Naive B cell (primary cell): Measurements from ENCODE around the gene JMJD8. TPM values are rescaled to one million over a fixed set of nuclear protein-coding genes. Genes with fewer than 3 reads are reported as not detected.
A peak's percentile ranks its signal among the peaks of the same experiment; 100 is the strongest.

ENCODE experiments used
- ATAC-seq, 2 donors: fragments of 150-1000 bp; cut with Tn5 transposase; 2 replicates each; pipeline ENCODE4 v1.10.0; 2021; ENCODE audit warnings: low read depth in 2 of 2, mild to moderate bottlenecking in 2 of 2, moderate library complexity in 2 of 2
- DNase-seq: peaks from one replicate; pipeline ENCODE4 v3.0.0; 2022
- H3K27ac Mint-ChIP-seq, 6 donors: one replicate each; pipeline ENCODE4 v1.8.0; 2020 to 2022; ENCODE audit warnings: mild to moderate bottlenecking in 6 of 6, mixed read lengths in 6 of 6, moderate library complexity in 5 of 6, inconsistent platforms in 2 of 6
- H3K27me3 Mint-ChIP-seq, 3 donors: one replicate each; pipeline ENCODE4 v1.8.0; 2021 to 2022; ENCODE audit warnings: mixed read lengths in 3 of 3, mild to moderate bottlenecking in 1 of 3
- H3K36me3 Mint-ChIP-seq, 2 donors: one replicate each; pipeline ENCODE4 v1.8.0; 2020 to 2022; ENCODE audit warnings: mixed read lengths in 2 of 2, inconsistent platforms in 1 of 2, mild to moderate bottlenecking in 1 of 2
- H3K4me1 Mint-ChIP-seq, 3 donors: one replicate each; pipeline ENCODE4 v1.8.0; 2020 to 2022; ENCODE audit warnings: mixed read lengths in 3 of 3, inconsistent platforms in 1 of 3, mild to moderate bottlenecking in 1 of 3, moderate library complexity in 1 of 3
- H3K4me3 Mint-ChIP-seq, 8 donors: one replicate each; pipeline ENCODE4 v1.8.0; 2020 to 2022; ENCODE audit warnings: mild to moderate bottlenecking in 8 of 8, mixed read lengths in 8 of 8, moderate library complexity in 8 of 8, inconsistent platforms in 2 of 8
- H3K9me3 Mint-ChIP-seq, 7 donors: one replicate each; pipeline ENCODE4 v1.8.0; 2020 to 2022; ENCODE audit warnings: mixed read lengths in 7 of 7, mild to moderate bottlenecking in 5 of 7, inconsistent platforms in 2 of 7, moderate library complexity in 1 of 7
- polyA plus RNA-seq, 6 donors: library from polyadenylated mRNA; unstranded; fragments of 300-500 nt; fragmentation: Illumina TruSeq; gene quantifications; one replicate each; pipeline ENCODE4 v1.2.3, GENCODE V29; 2021; ENCODE audit warnings: low read depth in 6 of 6

The JMJD8 gene
- polyA plus RNA-seq, 6 donors from 2014 or later, result 38.1 to 62.6 (median 40.0) TPM

- DNase-seq (no peak), ATAC-seq (no peak)
- peak overlapping the region in 1 of 8 donors; percentile 30 for H3K4me3 Mint-ChIP-seq
- no peak overlapping the region for H3K27ac Mint-ChIP-seq
- peaks cover 9 to 29% (median 21%) of the 10 kb centered on the region in 3 donors for H3K4me1 Mint-ChIP-seq
- H3K36me3 Mint-ChIP-seq, result no peaks in the 10 kb centered on the region
- no peaks in the 10 kb centered on the region for H3K9me3 Mint-ChIP-seq
- peaks cover 0 to 18% (median 8%) of the 10 kb centered on the region in 3 donors for H3K27me3 Mint-ChIP-seq
These were observed 6.6 kb downstream of the JMJD8 start for GRCh38 chr16:677316-678190.

- Mint-ChIP-seq H3K4me1 (peaks cover 9 to 23% (median 18%) of the 10 kb centered on the region in 3 donors), H3K36me3 (no peaks in the 10 kb centered on the region), H3K9me3 (no peaks in the 10 kb centered on the region), H3K4me3 (no peak overlapping the region), H3K27ac (no peak overlapping the region), H3K27me3 (peaks cover 0 to 18% (median 8%) of the 10 kb centered on the region in 3 donors)
- ATAC-seq (no peak), DNase-seq (no peak)
These were observed 7.2 kb downstream of the JMJD8 start for GRCh38 chr16:676913-677312.

- Mint-ChIP-seq H3K4me3 (no peak overlapping the region), H3K36me3 (no peaks in the 10 kb centered on the region), H3K27me3 (peaks cover 0 to 18% (median 8%) of the 10 kb centered on the region in 3 donors), H3K27ac (no peak overlapping the region), H3K4me1 (peaks cover 9 to 19% (median 14%) of the 10 kb centered on the region in 3 donors), H3K9me3 (no peaks in the 10 kb centered on the region)
- ATAC-seq (no peak), DNase-seq (no peak)
These were observed 7.6 kb downstream of the JMJD8 start for GRCh38 chr16:676565-676902.

DNA sequence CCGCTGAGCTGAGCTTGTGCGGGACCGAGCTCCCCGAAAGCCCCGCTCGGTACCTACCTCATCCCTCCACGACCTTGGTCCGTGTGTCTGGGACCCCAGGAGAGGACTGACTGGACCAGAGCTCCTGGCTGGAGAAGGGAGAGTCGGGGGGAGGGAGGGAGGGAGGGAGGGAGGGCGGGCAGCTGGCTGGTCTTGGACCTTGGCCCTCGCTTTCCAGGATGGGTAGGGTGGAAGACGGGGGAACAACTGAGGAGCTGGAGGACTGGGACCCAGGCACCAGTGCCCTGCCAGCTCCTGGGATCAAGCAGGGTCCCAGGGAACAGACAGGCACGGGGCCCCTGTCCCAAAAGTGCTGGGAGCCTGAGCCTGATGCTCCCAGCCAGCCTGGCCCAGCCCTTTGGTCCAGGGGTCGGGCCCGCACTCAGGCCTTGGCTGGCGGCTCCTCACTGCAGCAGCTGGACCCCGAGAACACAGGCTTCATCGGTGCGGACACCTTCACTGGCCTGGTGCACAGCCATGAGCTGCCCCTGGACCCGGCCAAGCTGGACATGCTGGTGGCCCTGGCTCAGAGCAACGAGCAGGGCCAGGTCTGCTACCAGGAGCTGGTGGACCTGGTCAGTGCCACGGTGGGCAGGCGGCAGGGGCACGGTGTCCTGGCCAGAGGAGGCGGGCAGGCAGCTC lies 8.1 kb downstream of the JMJD8 start:
- no peak for DNase-seq
- no peak overlapping the region for H3K27ac Mint-ChIP-seq
- no peaks in the 10 kb centered on the region for H3K36me3 Mint-ChIP-seq
- H3K4me3 Mint-ChIP-seq, result no peak overlapping the region
- no peaks in the 10 kb centered on the region for H3K9me3 Mint-ChIP-seq
- H3K4me1 Mint-ChIP-seq, result peaks cover 9 to 14% (median 9%) of the 10 kb centered on the region in 3 donors
- ATAC-seq, result no peak
- H3K27me3 Mint-ChIP-seq, result peaks cover 0 to 18% (median 8%) of the 10 kb centered on the region in 3 donors

GRCh38 chr16:674968-675883 lies 8.9 kb downstream of the JMJD8 start, which contains the start of gene RHBDL1:
RHBDL1 (plus strand) TSS chr16:675671; CDS start chr16:675791, 120 bp downstream.
- DNase-seq (no peak), ATAC-seq (no peak)
- Mint-ChIP-seq H3K4me1 (peaks cover 8 to 11% (median 9%) of the 10 kb centered on the region in 3 donors), H3K9me3 (no peaks in the 10 kb centered on the region), H3K4me3 (peak within 1 kb of the TSS in 4 of 8 donors; percentile 15 to 63 (median 58)), H3K27ac (peak within 1 kb of the TSS in 1 of 6 donors; percentile 66), H3K27me3 (peaks cover 0 to 18% (median 8%) of the 10 kb centered on the region in 3 donors), H3K36me3 (no peaks in the 10 kb centered on the region)

GRCh38 chr16:674214-674881 lies 9.8 kb downstream of the JMJD8 start:
- peaks cover 0 to 18% (median 8%) of the 10 kb centered on the region in 3 donors for H3K27me3 Mint-ChIP-seq
- no peak overlapping the region for H3K4me3 Mint-ChIP-seq
- H3K36me3 Mint-ChIP-seq, result no peaks in the 10 kb centered on the region
- ATAC-seq, result no peak
- no peaks in the 10 kb centered on the region for H3K9me3 Mint-ChIP-seq
- no peak overlapping the region for H3K27ac Mint-ChIP-seq
- H3K4me1 Mint-ChIP-seq, result peaks cover 7 to 10% (median 8%) of the 10 kb centered on the region in 3 donors
- no peak for DNase-seq

DNA sequence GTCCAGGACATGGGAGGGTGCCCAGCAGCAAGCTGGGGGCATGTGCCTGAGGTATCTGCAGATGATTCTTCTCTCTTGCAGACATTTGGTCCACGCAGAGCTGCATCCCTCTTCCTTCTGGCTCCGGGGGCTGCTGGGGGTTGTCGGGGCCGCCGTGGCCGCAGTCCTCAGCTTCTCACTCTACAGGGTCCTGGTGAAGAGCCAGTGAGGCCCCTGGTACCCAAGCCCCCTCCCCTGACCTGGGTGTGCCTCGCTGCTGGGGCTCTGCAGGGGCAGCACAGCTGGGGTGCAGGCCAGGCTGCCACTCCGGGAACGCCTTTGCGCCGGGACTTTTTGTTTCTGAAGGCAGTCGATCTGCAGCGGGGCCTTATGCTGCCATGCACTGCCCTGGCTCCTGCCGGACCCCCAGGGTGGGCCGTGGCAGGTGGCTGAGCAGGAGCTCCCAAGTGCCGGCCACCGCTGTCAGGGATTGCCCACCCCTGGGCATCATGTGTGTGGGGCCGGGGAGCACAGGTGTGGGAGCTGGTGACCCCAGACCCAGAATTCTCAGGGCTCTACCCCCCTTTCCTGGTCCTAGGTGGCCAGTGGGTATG lies 10.6 kb downstream of the JMJD8 start:
- H3K27ac Mint-ChIP-seq, result no peak overlapping the region
- H3K27me3 Mint-ChIP-seq, result peaks cover 0 to 18% (median 8%) of the 10 kb centered on the region in 3 donors
- DNase-seq (no peak), ATAC-seq (no peak)
- peaks cover 9 to 14% (median 9%) of the 10 kb centered on the region in 3 donors for H3K4me1 Mint-ChIP-seq
- H3K9me3 Mint-ChIP-seq, result no peaks in the 10 kb centered on the region
- peak overlapping the region in 1 of 8 donors; percentile 39 for H3K4me3 Mint-ChIP-seq
- no peaks in the 10 kb centered on the region for H3K36me3 Mint-ChIP-seq

DNA sequence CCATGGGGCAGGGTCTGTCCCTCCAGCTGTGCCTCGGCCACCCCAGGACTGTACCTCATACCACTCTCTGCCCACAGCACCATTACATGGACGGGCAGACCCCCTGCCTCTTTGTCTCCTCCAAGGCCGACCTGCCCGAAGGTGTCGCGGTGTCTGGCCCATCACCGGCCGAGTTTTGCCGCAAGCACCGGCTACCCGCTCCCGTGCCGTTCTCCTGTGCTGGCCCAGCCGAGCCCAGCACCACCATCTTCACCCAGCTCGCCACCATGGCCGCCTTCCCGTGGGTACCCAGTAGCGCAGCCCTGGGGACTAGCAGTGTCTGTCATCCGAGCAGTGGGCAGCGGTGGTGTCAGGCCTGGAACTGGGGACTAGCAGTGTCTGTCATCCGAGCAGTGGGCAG lies 11.3 kb downstream of the JMJD8 start:
- Mint-ChIP-seq H3K27ac (no peak overlapping the region), H3K27me3 (peaks cover 0 to 18% (median 8%) of the 10 kb centered on the region in 3 donors), H3K36me3 (no peaks in the 10 kb centered on the region), H3K9me3 (no peaks in the 10 kb centered on the region), H3K4me3 (peak overlapping the region in 1 of 8 donors; percentile 5), H3K4me1 (peaks cover 9 to 14% (median 9%) of the 10 kb centered on the region in 3 donors)
- ATAC-seq, result no peak
- DNase-seq, result no peak

GRCh38 chr16:672371-672770 lies 11.8 kb downstream of the JMJD8 start:
- ATAC-seq (no peak), DNase-seq (no peak)
- Mint-ChIP-seq H3K27me3 (peaks cover 0 to 17% (median 8%) of the 10 kb centered on the region in 3 donors), H3K36me3 (no peaks in the 10 kb centered on the region), H3K27ac (no peak overlapping the region), H3K9me3 (no peaks in the 10 kb centered on the region), H3K4me3 (no peak overlapping the region), H3K4me1 (peaks cover 13 to 14% (median 13%) of the 10 kb centered on the region in 3 donors)

DNA sequence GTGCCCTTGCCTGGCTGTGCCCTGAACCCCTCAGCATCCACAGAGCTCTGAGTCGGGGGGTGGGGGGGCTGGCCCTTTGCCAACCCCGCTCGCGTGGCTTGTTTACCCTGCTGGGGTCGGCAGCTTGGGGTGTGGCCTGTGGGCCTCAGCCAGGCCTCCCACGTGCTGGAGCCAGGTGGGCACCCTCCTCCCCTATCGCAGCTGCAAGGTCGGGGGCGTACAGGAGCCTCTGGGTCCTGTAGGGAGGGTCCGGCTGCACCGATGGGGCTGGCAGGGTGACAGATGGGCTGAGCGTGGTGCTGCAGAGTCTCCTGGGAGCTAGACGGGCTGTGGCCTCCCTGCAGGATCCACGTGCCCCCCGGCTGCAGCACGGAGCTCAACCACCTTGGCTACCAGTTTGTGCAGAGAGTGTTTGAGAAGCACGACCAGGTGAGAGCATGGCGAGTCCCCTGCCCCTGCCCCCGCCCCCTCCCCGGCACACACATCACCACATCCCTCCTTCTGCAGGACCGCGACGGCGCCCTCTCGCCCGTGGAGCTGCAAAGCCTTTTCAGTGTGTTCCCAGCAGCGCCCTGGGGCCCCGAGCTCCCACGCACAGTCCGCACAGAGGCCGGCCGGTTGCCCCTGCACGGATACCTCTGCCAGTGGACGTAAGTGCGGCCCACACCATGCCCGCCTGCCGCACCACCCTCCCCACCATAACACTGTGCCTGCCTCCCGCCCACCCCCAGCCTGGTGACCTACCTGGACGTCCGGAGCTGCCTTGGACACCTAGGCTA lies 12.6 kb downstream of the JMJD8 start:
- H3K36me3 Mint-ChIP-seq, result no peaks in the 10 kb centered on the region
- H3K4me1 Mint-ChIP-seq, result peaks cover 13 to 14% (median 14%) of the 10 kb centered on the region in 3 donors
- no peak for ATAC-seq
- H3K4me3 Mint-ChIP-seq, result peak overlapping the region in 2 of 8 donors; percentile 12 to 67
- H3K27me3 Mint-ChIP-seq, result peaks cover 0 to 9% (median 8%) of the 10 kb centered on the region in 3 donors
- DNase-seq, result no peak
- H3K9me3 Mint-ChIP-seq, result no peaks in the 10 kb centered on the region
- H3K27ac Mint-ChIP-seq, result no peak overlapping the region

DNA sequence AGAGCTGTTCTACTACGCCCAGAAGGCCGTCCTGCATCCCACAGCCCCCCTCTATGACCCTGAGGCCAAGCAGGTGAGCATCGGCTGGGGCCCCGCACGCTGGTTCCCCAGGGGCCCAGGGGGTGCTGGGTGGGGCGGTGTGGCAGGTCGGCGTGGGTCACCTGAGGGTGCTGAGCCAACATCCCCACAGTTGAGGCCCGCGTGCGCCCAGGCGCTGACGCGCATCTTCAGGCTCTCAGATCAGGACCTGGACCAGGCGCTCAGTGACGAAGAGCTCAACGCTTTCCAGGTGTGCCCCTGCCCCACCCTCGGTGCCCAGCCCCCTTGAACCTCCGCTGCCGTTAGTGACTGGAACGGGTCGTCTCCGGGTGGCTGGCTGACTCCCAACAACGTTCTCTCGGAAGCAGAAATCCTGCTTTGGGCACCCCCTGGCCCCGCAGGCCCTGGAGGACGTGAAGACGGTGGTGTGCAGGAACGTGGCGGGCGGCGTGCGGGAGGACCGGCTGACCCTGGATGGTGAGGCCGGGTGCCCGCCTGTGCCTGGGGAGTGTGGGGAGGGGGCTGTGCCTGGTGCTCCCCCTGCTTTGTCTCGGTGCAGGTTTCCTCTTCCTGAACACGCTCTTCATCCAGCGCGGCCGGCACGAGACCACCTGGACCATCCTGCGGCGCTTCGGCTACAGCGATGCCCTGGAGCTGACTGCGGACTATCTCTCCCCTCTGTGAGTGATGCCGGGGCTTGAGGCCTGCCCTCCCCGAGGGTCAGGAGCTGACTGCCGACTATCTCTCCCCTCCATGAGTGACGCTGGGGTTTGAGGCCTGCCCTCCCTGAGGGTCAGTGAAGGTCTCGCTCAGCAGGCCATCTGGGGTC lies 13.4 kb downstream of the JMJD8 start:
- Mint-ChIP-seq H3K4me3 (peak overlapping the region in 6 of 8 donors; percentile 36 to 72 (median 58)), H3K27me3 (peaks cover 0 to 9% (median 8%) of the 10 kb centered on the region in 3 donors), H3K9me3 (no peaks in the 10 kb centered on the region), H3K27ac (peak overlapping the region in 1 of 6 donors; percentile 82), H3K36me3 (no peaks in the 10 kb centered on the region), H3K4me1 (peaks cover 13 to 14% (median 14%) of the 10 kb centered on the region in 3 donors)
- no peak for DNase-seq
- ATAC-seq, result no peak
